ENCODE data around the gene OSBPL1A.

Gene OSBPL1A

GRCh38 chr18:24126155-24126961 is 271.3 kb downstream of the OSBPL1A start:
- no peak for DNase-seq (ENCODE audit: low spot score)

GRCh38 chr18:24121625-24122024 is 276.0 kb downstream of the OSBPL1A start:
- no peak for DNase-seq (ENCODE audit: low spot score)

DNA sequence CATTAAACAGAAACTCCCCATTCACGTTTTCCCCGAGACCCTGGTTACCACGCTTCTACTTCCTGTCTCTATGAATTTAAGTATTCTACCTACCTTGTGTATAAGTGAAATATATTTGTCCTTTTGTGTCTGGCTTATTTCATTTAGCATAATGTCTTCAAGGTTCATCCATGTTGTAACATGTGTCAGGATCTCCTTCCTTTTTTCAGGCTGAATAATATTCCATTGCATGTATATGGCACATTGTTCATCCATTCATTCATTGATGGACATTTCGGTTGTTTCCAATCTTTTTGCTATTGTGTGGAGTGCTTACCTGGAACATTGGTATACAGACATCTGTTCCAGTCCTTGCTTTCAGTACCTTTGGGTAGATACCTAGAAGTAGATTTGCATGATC is 276.9 kb downstream of the OSBPL1A start:
- no peak for DNase-seq (ENCODE audit: low spot score)

DNA sequence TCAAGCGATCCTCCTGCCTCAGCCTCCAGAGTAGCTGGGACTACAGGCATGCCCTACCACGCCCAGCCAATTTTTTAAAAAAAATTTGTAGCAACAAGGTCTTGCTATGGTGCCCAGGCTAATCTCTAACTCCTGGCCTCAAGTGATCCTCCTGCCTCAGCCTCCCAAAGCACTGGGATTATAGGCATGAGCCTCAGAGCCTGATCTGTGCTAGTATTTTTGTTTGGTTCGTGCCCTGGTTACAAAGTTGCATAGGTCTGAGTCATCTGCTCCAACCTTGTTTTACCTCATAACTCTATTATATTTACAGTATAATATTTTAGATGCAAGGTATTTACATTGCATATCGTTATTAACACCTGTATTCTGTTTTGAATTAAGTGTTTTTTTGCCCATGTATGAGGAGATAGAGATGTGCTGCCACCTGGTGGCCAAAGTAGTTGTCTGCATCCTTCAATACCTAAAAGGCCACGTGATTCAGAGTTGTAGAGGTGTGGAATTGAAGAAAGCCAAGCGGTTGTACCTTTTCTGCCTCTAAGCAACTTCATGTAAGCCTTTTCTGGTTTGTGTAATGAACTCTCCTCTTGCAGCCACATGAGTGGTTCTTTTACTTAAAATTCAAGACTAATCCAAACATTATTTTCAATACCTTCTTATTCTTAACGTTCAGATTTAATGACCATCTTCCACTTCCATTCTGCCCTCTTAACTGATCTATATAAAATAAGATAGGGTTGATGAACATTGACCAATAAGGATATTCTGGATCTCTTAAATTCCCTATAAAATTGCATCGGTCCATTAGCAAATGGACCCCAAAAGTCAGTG is 278.7 kb downstream of the OSBPL1A start:
- peak; percentile 85 for DNase-seq (ENCODE audit: low spot score)

- no peak for DNase-seq (ENCODE audit: low spot score)
Observed at GRCh38 chr18:24115628-24116027, 282.0 kb downstream of the OSBPL1A start.

- DNase-seq (ENCODE audit: low spot score) = no peak
Observed at GRCh38 chr18:24114924-24115549, 282.6 kb downstream of the OSBPL1A start.

- no peak for DNase-seq (ENCODE audit: low spot score)
Observed at GRCh38 chr18:24112874-24113615, 284.6 kb downstream of the OSBPL1A start.

- DNase-seq (ENCODE audit: low spot score) = no peak
Observed at GRCh38 chr18:24112464-24112863, 285.2 kb downstream of the OSBPL1A start.

All from Ammon's horn (tissue), 1 donor.